ENCODE data around the gene RIOX2. TPM values are rescaled to one million over a fixed set of nuclear protein-coding genes. Genes with fewer than 3 reads are reported as not detected.

The RIOX2 gene
- total RNA-seq: 27.1 and 28.0 TPM in 2 replicates

DNA sequence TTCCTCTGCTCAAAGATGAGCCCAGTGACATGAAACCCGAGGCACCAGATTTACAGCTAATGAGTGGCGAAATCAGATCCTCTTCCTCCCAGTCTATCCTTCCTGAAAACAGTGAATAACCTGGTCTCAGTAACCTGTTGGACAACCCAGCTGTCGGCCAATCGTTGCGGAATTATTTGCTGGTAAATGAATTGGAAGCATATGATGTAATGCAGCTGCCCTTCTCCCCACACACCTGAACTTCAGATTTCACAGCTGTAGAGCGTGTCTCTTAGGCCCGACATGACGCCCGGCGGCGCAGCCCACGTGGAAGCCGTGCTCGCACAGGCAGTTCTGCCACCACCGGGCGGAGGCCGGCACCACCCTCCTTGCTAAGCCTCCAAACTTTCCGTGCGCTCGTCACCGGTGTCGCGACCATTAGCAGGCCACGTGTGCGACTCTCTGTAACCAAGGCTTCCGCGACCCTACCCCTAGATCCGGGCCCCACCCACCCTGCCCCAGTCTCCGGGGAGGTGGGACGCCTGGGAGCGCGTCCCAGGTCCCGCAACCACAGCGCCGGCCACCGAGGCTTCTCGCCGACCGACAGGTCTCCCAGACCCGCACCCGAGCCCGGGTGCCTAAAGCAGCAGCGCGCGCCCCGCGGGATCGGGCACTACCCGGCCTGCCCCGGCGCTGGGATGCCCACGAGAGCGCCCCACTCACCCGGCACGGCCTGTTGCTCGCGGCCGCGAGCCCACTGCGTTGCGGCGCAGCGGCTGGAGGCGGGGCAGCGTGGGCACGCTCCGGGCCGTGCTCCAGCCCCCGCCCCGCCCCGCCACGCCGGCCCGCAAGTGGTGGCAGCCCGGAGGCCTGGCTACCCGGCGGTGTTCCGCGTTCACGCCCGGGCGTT is at the start of gene RIOX2:
TSS of gene RIOX2 (minus strand) at position 753 of the 889 bp plus-strand sequence. CDS start 4,838 bp downstream, outside the sequence.
- peaks cover 49% of the 10 kb centered on the region for H3K79me2 ChIP-seq (ENCODE audit: insufficient read depth, low read length)
- peak; percentile 94 for DNase-seq (ENCODE audit: insufficient read length, low spot score, missing footprints)
- H3K4me1 ChIP-seq (ENCODE audit: insufficient read depth, low read length): peaks cover 9% of the 10 kb centered on the region
- no peaks in the 10 kb centered on the region for H3K9me3 ChIP-seq (ENCODE audit: low read depth, low read length)
- peak within 1 kb of the TSS; percentile 50 for H3K27ac ChIP-seq (ENCODE audit: low read depth, low read length)
- H3K27me3 ChIP-seq (ENCODE audit: insufficient read depth, low read length): no peaks in the 10 kb centered on the region
- peak within 1 kb of the TSS; percentile 89 for H3K4me2 ChIP-seq (ENCODE audit: insufficient read depth, low read length)
- TF ChIP-seq, protein P1, sequence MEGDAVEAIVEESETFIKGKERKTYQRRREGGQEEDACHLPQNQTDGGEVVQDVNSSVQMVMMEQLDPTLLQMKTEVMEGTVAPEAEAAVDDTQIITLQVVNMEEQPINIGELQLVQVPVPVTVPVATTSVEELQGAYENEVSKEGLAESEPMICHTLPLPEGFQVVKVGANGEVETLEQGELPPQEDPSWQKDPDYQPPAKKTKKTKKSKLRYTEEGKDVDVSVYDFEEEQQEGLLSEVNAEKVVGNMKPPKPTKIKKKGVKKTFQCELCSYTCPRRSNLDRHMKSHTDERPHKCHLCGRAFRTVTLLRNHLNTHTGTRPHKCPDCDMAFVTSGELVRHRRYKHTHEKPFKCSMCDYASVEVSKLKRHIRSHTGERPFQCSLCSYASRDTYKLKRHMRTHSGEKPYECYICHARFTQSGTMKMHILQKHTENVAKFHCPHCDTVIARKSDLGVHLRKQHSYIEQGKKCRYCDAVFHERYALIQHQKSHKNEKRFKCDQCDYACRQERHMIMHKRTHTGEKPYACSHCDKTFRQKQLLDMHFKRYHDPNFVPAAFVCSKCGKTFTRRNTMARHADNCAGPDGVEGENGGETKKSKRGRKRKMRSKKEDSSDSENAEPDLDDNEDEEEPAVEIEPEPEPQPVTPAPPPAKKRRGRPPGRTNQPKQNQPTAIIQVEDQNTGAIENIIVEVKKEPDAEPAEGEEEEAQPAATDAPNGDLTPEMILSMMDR (IDR thresholded peaks at IDR 0.05; ENCODE audit: extremely low read depth, low read depth, low read length): no peak
- H4K20me1 ChIP-seq (ENCODE audit: insufficient read depth, low read length): peaks cover 13% of the 10 kb centered on the region
- peak within 1 kb of the TSS; percentile 88 for H2AFZ ChIP-seq (ENCODE audit: low read length)
- peaks cover 2% of the 10 kb centered on the region for H3K36me3 ChIP-seq (ENCODE audit: insufficient read depth, low read length)
- H3K4me3 ChIP-seq (ENCODE audit: insufficient read depth, low read length): peak within 1 kb of the TSS; percentile 77

DNA sequence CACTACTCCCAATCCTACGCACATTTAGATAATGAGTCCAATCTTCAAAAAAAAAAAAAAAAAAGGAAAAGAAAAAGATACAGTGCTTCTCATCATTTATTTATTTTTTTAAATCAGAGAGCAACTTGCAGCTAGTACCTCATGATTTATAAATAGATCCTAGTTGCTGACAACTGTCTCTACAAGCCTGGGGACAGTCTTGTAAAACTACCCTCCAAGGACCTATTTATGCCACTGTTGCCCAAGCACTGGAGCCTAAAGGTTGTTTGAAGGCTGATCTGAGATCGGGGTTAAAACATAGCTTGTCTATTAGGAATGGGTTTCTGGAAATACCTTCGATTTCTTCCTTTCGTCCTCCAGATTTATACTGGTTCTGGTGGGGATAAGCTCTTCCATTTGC is 48.2 kb upstream of the RIOX2 start:
- no peaks in the 10 kb centered on the region for H3K4me1 ChIP-seq (ENCODE audit: insufficient read depth, low read length)
- no peak overlapping the region for H3K27ac ChIP-seq (ENCODE audit: low read depth, low read length)
- H2AFZ ChIP-seq (ENCODE audit: low read length): no peak overlapping the region
- no peak overlapping the region for H3K4me2 ChIP-seq (ENCODE audit: insufficient read depth, low read length)
- H3K36me3 ChIP-seq (ENCODE audit: insufficient read depth, low read length): no peaks in the 10 kb centered on the region
- peaks cover 7% of the 10 kb centered on the region for H3K27me3 ChIP-seq (ENCODE audit: insufficient read depth, low read length)
- H3K79me2 ChIP-seq (ENCODE audit: insufficient read depth, low read length): no peaks in the 10 kb centered on the region
- no peaks in the 10 kb centered on the region for H4K20me1 ChIP-seq (ENCODE audit: insufficient read depth, low read length)
- DNase-seq (ENCODE audit: insufficient read length, low spot score, missing footprints): no peak
- H3K9me3 ChIP-seq (ENCODE audit: low read depth, low read length): no peaks in the 10 kb centered on the region
- TF ChIP-seq, protein P1 (IDR thresholded peaks at IDR 0.05; ENCODE audit: extremely low read depth, low read depth, low read length): no peak
- no peak overlapping the region for H3K4me3 ChIP-seq (ENCODE audit: insufficient read depth, low read length)

DNA sequence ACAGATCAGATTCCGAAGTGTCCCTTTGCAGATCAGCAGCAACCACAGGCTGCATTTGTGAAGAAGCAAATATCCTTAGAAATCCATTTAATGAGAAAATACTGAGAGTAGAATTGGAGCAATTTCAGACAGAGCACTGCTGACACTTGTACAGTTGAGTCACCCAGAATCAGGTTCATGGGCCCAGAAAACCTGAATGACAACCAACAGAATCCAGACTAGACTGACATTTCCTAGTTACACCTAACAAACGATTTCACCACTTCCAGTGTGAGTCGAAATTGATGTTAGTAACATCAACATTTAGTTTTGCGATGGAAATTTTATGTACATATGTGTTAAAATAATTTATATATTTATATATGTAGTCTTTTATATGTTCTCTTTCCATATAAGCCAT is 46.1 kb upstream of the RIOX2 start:
- no peaks in the 10 kb centered on the region for H3K4me1 ChIP-seq (ENCODE audit: insufficient read depth, low read length)
- H3K79me2 ChIP-seq (ENCODE audit: insufficient read depth, low read length): no peaks in the 10 kb centered on the region
- peaks cover 7% of the 10 kb centered on the region for H3K27me3 ChIP-seq (ENCODE audit: insufficient read depth, low read length)
- DNase-seq (ENCODE audit: insufficient read length, low spot score, missing footprints): no peak
- no peak overlapping the region for H2AFZ ChIP-seq (ENCODE audit: low read length)
- TF ChIP-seq, protein P1 (IDR thresholded peaks at IDR 0.05; ENCODE audit: extremely low read depth, low read depth, low read length): no peak
- H3K36me3 ChIP-seq (ENCODE audit: insufficient read depth, low read length): no peaks in the 10 kb centered on the region
- no peaks in the 10 kb centered on the region for H3K9me3 ChIP-seq (ENCODE audit: low read depth, low read length)
- no peak overlapping the region for H3K4me2 ChIP-seq (ENCODE audit: insufficient read depth, low read length)
- H3K27ac ChIP-seq (ENCODE audit: low read depth, low read length): no peak overlapping the region
- H4K20me1 ChIP-seq (ENCODE audit: insufficient read depth, low read length): no peaks in the 10 kb centered on the region
- H3K4me3 ChIP-seq (ENCODE audit: insufficient read depth, low read length): no peak overlapping the region

DNA sequence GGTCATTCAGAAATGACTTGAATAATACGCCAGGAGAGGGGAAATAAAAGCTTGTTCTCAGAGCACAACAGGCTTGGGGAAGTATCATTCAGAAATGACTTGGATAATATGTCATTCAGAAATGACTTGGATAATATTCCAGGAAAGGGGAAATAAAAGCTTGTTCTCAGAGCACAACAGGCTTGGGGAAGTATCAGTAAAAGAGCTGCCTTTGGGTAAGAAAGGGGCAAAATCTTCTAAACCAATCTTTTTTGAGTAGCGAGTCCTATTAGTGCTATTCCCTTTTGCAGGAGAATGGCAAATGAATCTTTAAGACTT is 42.0 kb upstream of the RIOX2 start:
- Histone ChIP-seq H2AFZ (ENCODE audit: low read length) (no peak overlapping the region), H3K27me3 (ENCODE audit: insufficient read depth, low read length) (no peaks in the 10 kb centered on the region), H3K9me3 (ENCODE audit: low read depth, low read length) (no peaks in the 10 kb centered on the region), H3K27ac (ENCODE audit: low read depth, low read length) (no peak overlapping the region), H3K4me1 (ENCODE audit: insufficient read depth, low read length) (no peaks in the 10 kb centered on the region), H4K20me1 (ENCODE audit: insufficient read depth, low read length) (no peaks in the 10 kb centered on the region), H3K36me3 (ENCODE audit: insufficient read depth, low read length) (no peaks in the 10 kb centered on the region), H3K79me2 (ENCODE audit: insufficient read depth, low read length) (no peaks in the 10 kb centered on the region), H3K4me3 (ENCODE audit: insufficient read depth, low read length) (no peak overlapping the region), H3K4me2 (ENCODE audit: insufficient read depth, low read length) (no peak overlapping the region)
- TF ChIP-seq, protein P1 (IDR thresholded peaks at IDR 0.05; ENCODE audit: extremely low read depth, low read depth, low read length): no peak
- DNase-seq (ENCODE audit: insufficient read length, low spot score, missing footprints): no peak
